Measurements from ENCODE around the gene GK. TPM values are rescaled to one million over a fixed set of nuclear protein-coding genes. Genes with fewer than 3 reads are reported as not detected.
A peak's percentile ranks its signal among the peaks of the same experiment; 100 is the strongest.
"Not testable (repeated sequence)": the region's sequence is repeated elsewhere in the genome, so short reads cannot be mapped to it uniquely, and the experiment has no call there.

The GK gene
- total RNA-seq, 1 donor from 2014 or later, result 67.0 TPM

- Mint-ChIP-seq H3K9me3 (no peaks in the 10 kb centered on the region), H3K36me3 (ENCODE audit: low read depth) (peaks cover 44% of the 10 kb centered on the region), H3K4me1 (peaks cover 10% of the 10 kb centered on the region), H3K27me3 (no peaks in the 10 kb centered on the region), H3K27ac (no peak overlapping the region), H3K4me3 (no peak overlapping the region)
- no peak for DNase-seq
- intact Hi-C loops (cut with micrococcal nuclease), result no loop called here
These were observed 49.5 kb downstream of the GK start for GRCh38 chrX:30702736-30703135.

- no peak overlapping the region for H3K27ac Mint-ChIP-seq
- no peaks in the 10 kb centered on the region for H3K9me3 Mint-ChIP-seq
- peaks cover 16% of the 10 kb centered on the region for H3K4me1 Mint-ChIP-seq
- H3K27me3 Mint-ChIP-seq, result no peaks in the 10 kb centered on the region
- H3K4me3 Mint-ChIP-seq, result no peak overlapping the region
- H3K36me3 Mint-ChIP-seq (ENCODE audit: low read depth), result peaks cover 51% of the 10 kb centered on the region
- intact Hi-C loops (cut with micrococcal nuclease), result no loop called here
- DNase-seq, result no peak
These were observed 53.1 kb downstream of the GK start for GRCh38 chrX:30706216-30706775.

GRCh38 chrX:30712214-30712613, 59.0 kb downstream of the GK start:
- peaks cover 37% of the 10 kb centered on the region for H3K36me3 Mint-ChIP-seq (ENCODE audit: low read depth)
- intact Hi-C loops (cut with micrococcal nuclease), result loop anchor here (2.0 to 10.0 kb wide), 4 partner anchors 119 to 383 kb away; partner anchors contain the start of genes TAB3 and TASL
- peaks cover 35% of the 10 kb centered on the region for H3K4me1 Mint-ChIP-seq
- H3K9me3 Mint-ChIP-seq, result no peaks in the 10 kb centered on the region
- no peaks in the 10 kb centered on the region for H3K27me3 Mint-ChIP-seq
- peak overlapping the region; percentile 56 for H3K27ac Mint-ChIP-seq
- no peak for DNase-seq
- H3K4me3 Mint-ChIP-seq, result no peak overlapping the region

- Mint-ChIP-seq H3K27me3 (no peaks in the 10 kb centered on the region), H3K9me3 (no peaks in the 10 kb centered on the region), H3K4me3 (peak overlapping the region; percentile 47), H3K36me3 (ENCODE audit: low read depth) (peaks cover 41% of the 10 kb centered on the region), H3K27ac (peak overlapping the region; percentile 95), H3K4me1 (peaks cover 35% of the 10 kb centered on the region)
- DNase-seq, result peak; percentile 82
- intact Hi-C loops (cut with micrococcal nuclease), result loop anchor here (1.0 to 10.0 kb wide), 6 partner anchors 54 to 382 kb away; partner anchors contain the start of genes TAB3 and TASL
These were observed 59.9 kb downstream of the GK start for GRCh38 chrX:30713061-30713525.

- Mint-ChIP-seq H3K27me3 (no peaks in the 10 kb centered on the region), H3K36me3 (ENCODE audit: low read depth) (peaks cover 37% of the 10 kb centered on the region), H3K4me1 (peaks cover 35% of the 10 kb centered on the region), H3K4me3 (peak overlapping the region; percentile 55), H3K9me3 (no peaks in the 10 kb centered on the region), H3K27ac (peak overlapping the region; percentile 95)
- DNase-seq, result no peak
- intact Hi-C loops (cut with micrococcal nuclease), result loop anchor here (10.0 kb wide), 1 partner anchor 381 kb away; no protein-coding TSS in a partner anchor
These were observed 60.9 kb downstream of the GK start for GRCh38 chrX:30714138-30714537.

GRCh38 chrX:30715976-30716375, 62.8 kb downstream of the GK start:
- Mint-ChIP-seq H3K27ac (no peak overlapping the region), H3K4me1 (peaks cover 30% of the 10 kb centered on the region), H3K27me3 (no peaks in the 10 kb centered on the region), H3K4me3 (no peak overlapping the region), H3K36me3 (ENCODE audit: low read depth) (peaks cover 37% of the 10 kb centered on the region), H3K9me3 (no peaks in the 10 kb centered on the region)
- intact Hi-C loops (cut with micrococcal nuclease), result loop anchor here (10.0 kb wide), 1 partner anchor 379 kb away; no protein-coding TSS in a partner anchor
- no peak for DNase-seq

- Mint-ChIP-seq H3K4me3 (no peak overlapping the region), H3K36me3 (ENCODE audit: low read depth) (peaks cover 9% of the 10 kb centered on the region), H3K27me3 (no peaks in the 10 kb centered on the region), H3K9me3 (no peaks in the 10 kb centered on the region), H3K4me1 (peaks cover 7% of the 10 kb centered on the region), H3K27ac (peak overlapping the region; percentile 74)
- intact Hi-C loops (cut with micrococcal nuclease), result loop anchor here (2.0 to 10.0 kb wide), 2 partner anchors 155 to 921 kb away; partner anchors contain the start of gene TAB3
- no peak for DNase-seq
These were observed 80.8 kb downstream of the GK start for GRCh38 chrX:30733852-30734660.

GRCh38 chrX:30734782-30735181, 81.6 kb downstream of the GK start:
- Mint-ChIP-seq H3K27me3 (no peaks in the 10 kb centered on the region), H3K4me3 (no peak overlapping the region), H3K9me3 (no peaks in the 10 kb centered on the region), H3K27ac (no peak overlapping the region), H3K36me3 (ENCODE audit: low read depth) (peaks cover 9% of the 10 kb centered on the region), H3K4me1 (peaks cover 7% of the 10 kb centered on the region)
- no peak for DNase-seq
- intact Hi-C loops (cut with micrococcal nuclease), result loop anchor here (2.0 to 10.0 kb wide), 3 partner anchors 88 to 920 kb away; partner anchors contain the start of gene TAB3

GRCh38 chrX:30735839-30736238, 82.6 kb downstream of the GK start:
- no peak overlapping the region for H3K27ac Mint-ChIP-seq
- peaks cover 8% of the 10 kb centered on the region for H3K36me3 Mint-ChIP-seq (ENCODE audit: low read depth)
- intact Hi-C loops (cut with micrococcal nuclease), result loop anchor here (1.0 to 10.0 kb wide), 4 partner anchors 86 to 919 kb away; partner anchors contain the start of gene TAB3
- no peak overlapping the region for H3K4me3 Mint-ChIP-seq
- H3K9me3 Mint-ChIP-seq, result no peaks in the 10 kb centered on the region
- no peaks in the 10 kb centered on the region for H3K27me3 Mint-ChIP-seq
- DNase-seq, result peak; percentile 92
- H3K4me1 Mint-ChIP-seq, result peaks cover 7% of the 10 kb centered on the region

GRCh38 chrX:30741545-30741944, 88.3 kb downstream of the GK start:
- intact Hi-C loops (cut with micrococcal nuclease), result no loop called here

GRCh38 chrX:30748342-30748960, 95.2 kb downstream of the GK start:
- no peaks in the 10 kb centered on the region for H3K36me3 Mint-ChIP-seq (ENCODE audit: low read depth)
- H3K4me1 Mint-ChIP-seq, result no peaks in the 10 kb centered on the region
- no peaks in the 10 kb centered on the region for H3K9me3 Mint-ChIP-seq
- H3K4me3 Mint-ChIP-seq, result no peak overlapping the region
- intact Hi-C loops (cut with micrococcal nuclease), result no loop called here
- H3K27ac Mint-ChIP-seq, result no peak overlapping the region
- H3K27me3 Mint-ChIP-seq, result peaks cover 3% of the 10 kb centered on the region
- no peak for DNase-seq

More at GRCh38 chrX:30741545-30741944, 88.3 kb downstream of the GK start:
- H3K36me3 Mint-ChIP-seq (ENCODE audit: low read depth), result no peaks in the 10 kb centered on the region
- H3K4me3 Mint-ChIP-seq, result no peak overlapping the region
- H3K4me1 Mint-ChIP-seq, result no peaks in the 10 kb centered on the region
- no peak overlapping the region for H3K27ac Mint-ChIP-seq
- H3K27me3 Mint-ChIP-seq, result peaks cover 3% of the 10 kb centered on the region
- DNase-seq, result no peak
- no peaks in the 10 kb centered on the region for H3K9me3 Mint-ChIP-seq

GRCh38 chrX:30751497-30751896, 98.3 kb downstream of the GK start:
- no peaks in the 10 kb centered on the region for H3K36me3 Mint-ChIP-seq (ENCODE audit: low read depth)
- no peak overlapping the region for H3K4me3 Mint-ChIP-seq
- intact Hi-C loops (cut with micrococcal nuclease), result no loop called here
- no peak overlapping the region for H3K27ac Mint-ChIP-seq
- H3K27me3 Mint-ChIP-seq, result no peaks in the 10 kb centered on the region
- H3K9me3 Mint-ChIP-seq, result no peaks in the 10 kb centered on the region
- no peaks in the 10 kb centered on the region for H3K4me1 Mint-ChIP-seq
- DNase-seq, result no peak

GRCh38 chrX:30762755-30763154, 109.5 kb downstream of the GK start:
- no peak for DNase-seq
- peaks cover 2% of the 10 kb centered on the region for H3K4me1 Mint-ChIP-seq
- H3K27me3 Mint-ChIP-seq, result no peaks in the 10 kb centered on the region
- intact Hi-C loops (cut with micrococcal nuclease), result no loop called here
- no peaks in the 10 kb centered on the region for H3K9me3 Mint-ChIP-seq
- no peak overlapping the region for H3K4me3 Mint-ChIP-seq
- no peak overlapping the region for H3K27ac Mint-ChIP-seq
- no peaks in the 10 kb centered on the region for H3K36me3 Mint-ChIP-seq (ENCODE audit: low read depth)

GRCh38 chrX:30773764-30774163, 120.5 kb downstream of the GK start:
- H3K36me3 Mint-ChIP-seq (ENCODE audit: low read depth); intact Hi-C loops (cut with micrococcal nuclease); DNase-seq; H3K4me1 Mint-ChIP-seq; H3K9me3 Mint-ChIP-seq; H3K27me3 Mint-ChIP-seq; H3K4me3 Mint-ChIP-seq; H3K27ac Mint-ChIP-seq: not testable (repeated sequence)
